K562 (cell line): ENCODE data around the gene RAPGEF5.

Experiments used
- CAMTA2 ChIP-seq: fragments of 250-450 bp; sonication (Bioruptor Pico); conservative IDR thresholded peaks from 2 replicates; pipeline ENCODE4 v1.5.1; 2022
- FOSL1 ChIP-seq: fragments of 200-800 bp; sonication (Bioruptor generic); conservative IDR thresholded peaks from 2 replicates; pipeline ENCODE4 v1.6.1; 2016; ENCODE audit warnings: missing genetic modification characterization, missing compliant biosample characterization
- HNRNPLL ChIP-seq: fragments of 200-400 bp; formaldehyde crosslinking; IDR thresholded peaks from 2 replicates; pipeline ENCODE4 v1.6.1; 2017; ENCODE audit warnings: low read length, low read depth, mild to moderate bottlenecking; ENCODE audit not compliant: poor library complexity, severe bottlenecking
- IRF2 ChIP-seq: sonication (generic); formaldehyde crosslinking; IDR thresholded peaks from 2 replicates; pipeline ENCODE4 v1.8.1; 2022; ENCODE audit warnings: mild to moderate bottlenecking, missing genetic modification reagents
- POLR2AphosphoS5 ChIP-seq: IDR thresholded peaks from 2 replicates; pipeline ENCODE4 v1.6.1; 2011; ENCODE audit warnings: mild to moderate bottlenecking, low read depth, low read length, moderate library complexity; ENCODE audit not compliant: control insufficient read depth, insufficient read depth
- TF ChIP-seq, protein P1 (sequence below), 2 experiments: fragments of 250-450 bp in 1 of 2; fragments of 450-650 bp in 1 of 2; sonication (Bioruptor Pico) in 1 of 2; IDR thresholded peaks; 2 replicates each; pipeline versions ENCODE4 v1.6.1 to v1.8.0; 2016 to 2021; ENCODE audit warnings: mild to moderate bottlenecking in 2 of 2, moderate library complexity in 2 of 2, missing compliant biosample characterization in 1 of 2, missing genetic modification characterization in 1 of 2
- TF ChIP-seq, protein P2 (sequence below): sonication (generic); formaldehyde crosslinking; IDR thresholded peaks from 2 replicates; pipeline ENCODE4 v1.8.0; 2022; ENCODE audit warnings: mild to moderate bottlenecking, missing genetic modification reagents
- TF ChIP-seq, protein P3 (sequence below): sonication (generic); formaldehyde crosslinking; IDR thresholded peaks from 2 replicates; pipeline ENCODE4 v1.8.0; 2023; ENCODE audit warnings: mild to moderate bottlenecking, missing genetic modification reagents

DNA sequence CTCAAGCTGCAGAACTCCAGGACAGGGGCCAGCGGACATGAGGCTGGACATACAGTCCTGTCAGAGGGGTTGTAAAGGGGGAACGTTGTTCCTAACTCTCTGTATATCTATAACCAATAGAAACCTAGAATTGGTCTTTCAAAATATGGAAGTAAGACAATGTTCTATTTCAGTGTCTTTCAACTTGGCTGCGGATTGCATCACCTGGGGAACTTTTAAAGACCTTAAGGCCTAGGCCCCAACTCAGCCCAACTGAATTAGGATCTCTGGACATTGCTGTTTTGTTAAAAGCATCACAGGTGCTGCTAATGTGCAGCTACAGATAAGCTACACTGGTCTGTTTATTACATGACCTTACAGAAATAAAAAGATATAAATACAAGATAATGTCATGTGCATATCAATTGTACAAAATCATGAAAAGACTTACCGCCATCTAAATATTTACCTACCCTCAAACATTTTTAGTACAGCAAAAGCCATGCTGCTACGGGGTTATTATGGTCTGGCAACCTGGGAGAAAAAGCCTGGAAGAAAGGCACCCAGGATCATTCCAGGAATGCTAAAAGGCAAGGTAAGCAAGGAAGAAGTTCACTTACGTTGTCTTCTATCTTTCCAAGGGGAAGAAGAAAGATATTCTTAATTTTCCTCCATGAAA lies 169.1 kb downstream of the RAPGEF5 start:
- TF ChIP-seq, protein P1, sequence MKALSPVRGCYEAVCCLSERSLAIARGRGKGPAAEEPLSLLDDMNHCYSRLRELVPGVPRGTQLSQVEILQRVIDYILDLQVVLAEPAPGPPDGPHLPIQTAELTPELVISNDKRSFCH (CRISPR knock-in tag; IDR thresholded peaks at IDR 0.05) = no peak
- TF ChIP-seq, protein P1 (tag; IDR thresholded peaks at IDR 0.05) = no peak
- TF ChIP-seq POLR2AphosphoS5 (no peak), FOSL1 (no peak), CAMTA2 (CRISPR knock-in tag) (no peak), HNRNPLL (no peak), IRF2 (no peak)
- TF ChIP-seq, protein P2, sequence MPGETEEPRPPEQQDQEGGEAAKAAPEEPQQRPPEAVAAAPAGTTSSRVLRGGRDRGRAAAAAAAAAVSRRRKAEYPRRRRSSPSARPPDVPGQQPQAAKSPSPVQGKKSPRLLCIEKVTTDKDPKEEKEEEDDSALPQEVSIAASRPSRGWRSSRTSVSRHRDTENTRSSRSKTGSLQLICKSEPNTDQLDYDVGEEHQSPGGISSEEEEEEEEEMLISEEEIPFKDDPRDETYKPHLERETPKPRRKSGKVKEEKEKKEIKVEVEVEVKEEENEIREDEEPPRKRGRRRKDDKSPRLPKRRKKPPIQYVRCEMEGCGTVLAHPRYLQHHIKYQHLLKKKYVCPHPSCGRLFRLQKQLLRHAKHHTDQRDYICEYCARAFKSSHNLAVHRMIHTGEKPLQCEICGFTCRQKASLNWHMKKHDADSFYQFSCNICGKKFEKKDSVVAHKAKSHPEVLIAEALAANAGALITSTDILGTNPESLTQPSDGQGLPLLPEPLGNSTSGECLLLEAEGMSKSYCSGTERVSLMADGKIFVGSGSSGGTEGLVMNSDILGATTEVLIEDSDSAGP (CRISPR knock-in tag) = no peak
- TF ChIP-seq, protein P3, sequence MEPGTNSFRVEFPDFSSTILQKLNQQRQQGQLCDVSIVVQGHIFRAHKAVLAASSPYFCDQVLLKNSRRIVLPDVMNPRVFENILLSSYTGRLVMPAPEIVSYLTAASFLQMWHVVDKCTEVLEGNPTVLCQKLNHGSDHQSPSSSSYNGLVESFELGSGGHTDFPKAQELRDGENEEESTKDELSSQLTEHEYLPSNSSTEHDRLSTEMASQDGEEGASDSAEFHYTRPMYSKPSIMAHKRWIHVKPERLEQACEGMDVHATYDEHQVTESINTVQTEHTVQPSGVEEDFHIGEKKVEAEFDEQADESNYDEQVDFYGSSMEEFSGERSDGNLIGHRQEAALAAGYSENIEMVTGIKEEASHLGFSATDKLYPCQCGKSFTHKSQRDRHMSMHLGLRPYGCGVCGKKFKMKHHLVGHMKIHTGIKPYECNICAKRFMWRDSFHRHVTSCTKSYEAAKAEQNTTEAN = no peak
